BJ (cell line): ENCODE measurements around the gene ANKRD12. TPM values are rescaled to one million over a fixed set of nuclear protein-coding genes. Genes with fewer than 3 reads are reported as not detected.
"Not testable (repeated sequence)": the region's sequence is repeated elsewhere in the genome, so short reads cannot be mapped to it uniquely, and the experiment has no call there.

ENCODE experiments used
- CTCF ChIA-PET: fragments of 350-600 bp; formaldehyde crosslinking; extraction: SDS; loops from one replicate; lab custom pipeline; 2021; ENCODE audit warnings: antibody characterized with exemption, inconsistent platforms; lab: Yijun Ruan, JAX
- POLR2A ChIA-PET: fragments of 300-600 bp; sonication (Branson Sonifier 250); formaldehyde crosslinking; extraction: SDS; loops from one replicate; lab custom pipeline; 2021; ENCODE audit warnings: antibody characterized with exemption; lab: Charles Lee
- DNase-seq: peaks from one replicate; pipeline ENCODE4 v3.0.0-alpha.2; 2011; ENCODE audit warnings: low read depth
- H3K27me3 ChIP-seq: 2 replicates; pipeline ENCODE4 v1.6.0; 2011; ENCODE audit warnings: low read length; ENCODE audit not compliant: control insufficient read depth, insufficient read depth
- H3K36me3 ChIP-seq: 2 replicates; pipeline ENCODE4 v1.5.1; 2011; ENCODE audit warnings: low read length; ENCODE audit not compliant: control insufficient read depth, insufficient read depth
- H3K4me3 ChIP-seq: 2 replicates; pipeline ENCODE4 v1.5.1; 2011; ENCODE audit warnings: low read depth, mild to moderate bottlenecking, control low read depth, low read length
- polyA plus RNA-seq: library from polyadenylated mRNA; depleted of rRNA; stranded (reverse); fragments of >200 nt; gene quantifications from 2 replicates; pipeline ENCODE4 v1.2.3, GENCODE V29; 2011
- TF ChIP-seq, protein P1 (sequence below): IDR thresholded peaks from 2 replicates; pipeline ENCODE4 v1.5.1; 2011; ENCODE audit warnings: low read depth, mild to moderate bottlenecking, control low read depth, inconsistent platforms, low read length, moderate library complexity; ENCODE audit not compliant: insufficient read depth

ANKRD12 gene
- polyA plus RNA-seq, 1 experiment, result 3.0 TPM

DNA sequence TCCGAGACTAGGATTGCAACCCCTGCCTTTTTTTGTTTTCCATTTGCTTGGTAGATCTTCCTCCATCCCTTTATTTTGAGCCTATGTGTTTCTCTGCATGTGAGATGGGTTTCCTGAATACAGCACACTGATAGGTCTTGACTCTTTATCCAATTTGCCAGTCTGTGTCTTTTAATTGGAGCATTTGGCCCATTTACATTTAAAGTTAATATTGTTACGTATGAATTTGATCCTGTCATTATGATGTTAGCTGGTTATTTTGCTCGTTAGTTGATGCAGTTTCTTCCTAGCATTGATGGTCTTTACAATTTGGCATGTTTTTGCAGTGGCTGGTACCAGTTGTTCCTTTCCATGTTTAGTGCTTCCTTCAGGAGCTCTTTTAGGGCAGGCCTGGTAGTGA is 32.9 kb downstream of the ANKRD12 start:
- H3K27me3 ChIP-seq, H3K36me3 ChIP-seq, POLR2A ChIA-PET, H3K4me3 ChIP-seq, CTCF ChIA-PET, DNase-seq: not testable (repeated sequence)

DNA sequence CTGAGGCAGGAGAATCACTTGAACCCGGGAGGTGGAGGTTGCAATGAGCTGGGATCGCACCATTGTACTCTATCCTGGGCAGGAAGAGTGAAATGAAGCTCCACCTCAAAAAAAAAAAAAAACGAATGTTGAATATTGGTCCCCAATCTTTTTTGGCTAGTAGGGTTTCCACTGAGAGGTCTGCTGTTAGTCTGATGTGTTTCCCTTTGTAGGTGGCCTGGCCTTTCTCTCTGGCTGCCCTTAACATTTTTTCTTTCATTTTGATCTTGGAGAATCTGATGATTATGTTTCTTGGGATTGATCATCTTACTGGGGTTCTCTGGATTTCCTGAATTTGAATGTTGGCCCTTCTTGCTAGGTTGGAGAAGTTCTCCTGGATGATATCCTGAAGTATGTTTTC is 35.3 kb downstream of the ANKRD12 start:
- CTCF ChIA-PET, result interaction anchor here (0.7 kb wide), 1 partner anchor 116 kb away, joined by 3 read pairs; no protein-coding TSS in a partner anchor
- DNase-seq, H3K27me3 ChIP-seq, H3K36me3 ChIP-seq, POLR2A ChIA-PET, H3K4me3 ChIP-seq: not testable (repeated sequence)

DNA sequence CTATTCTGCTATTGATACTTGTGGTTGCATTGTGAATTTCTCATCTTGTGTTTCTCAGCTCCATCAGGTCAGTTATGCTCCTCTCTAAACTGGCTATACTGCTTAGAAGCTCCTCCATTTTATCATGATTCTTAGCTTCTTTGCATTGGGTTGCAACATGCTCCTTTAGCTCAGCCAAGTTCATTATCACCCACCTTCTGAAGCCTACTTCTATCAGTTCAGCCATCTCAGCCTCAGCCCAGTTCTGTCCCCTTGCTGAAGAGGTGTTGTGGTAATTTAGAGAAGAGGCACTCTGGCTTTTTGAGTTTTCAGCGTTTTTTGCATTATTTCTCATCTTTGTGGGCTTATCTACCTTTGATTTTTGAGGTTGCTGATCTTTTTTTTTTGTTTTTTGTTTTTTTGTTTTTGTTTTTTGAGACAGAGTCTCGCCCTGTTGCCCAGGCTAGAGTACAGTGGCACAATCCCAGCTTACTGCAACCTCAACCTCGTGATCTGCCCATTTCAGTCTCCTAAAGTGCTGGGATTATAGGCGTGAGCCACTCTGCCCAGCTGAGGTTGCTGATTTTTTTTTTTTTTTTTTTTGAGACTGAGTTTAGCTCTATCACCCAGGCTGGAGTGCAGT is 36.0 kb downstream of the ANKRD12 start:
- Histone ChIP-seq H3K27me3 (no peaks in the 10 kb centered on the region), H3K4me3 (no peak overlapping the region), H3K36me3 (no peaks in the 10 kb centered on the region)
- ChIA-PET POLR2A (no interaction called here), CTCF (interaction anchor here (0.7 kb wide), 2 partner anchors 115 to 965 kb away, joined by 3 read pairs; no protein-coding TSS in a partner anchor)
- no peak for DNase-seq
- TF ChIP-seq, protein P1, sequence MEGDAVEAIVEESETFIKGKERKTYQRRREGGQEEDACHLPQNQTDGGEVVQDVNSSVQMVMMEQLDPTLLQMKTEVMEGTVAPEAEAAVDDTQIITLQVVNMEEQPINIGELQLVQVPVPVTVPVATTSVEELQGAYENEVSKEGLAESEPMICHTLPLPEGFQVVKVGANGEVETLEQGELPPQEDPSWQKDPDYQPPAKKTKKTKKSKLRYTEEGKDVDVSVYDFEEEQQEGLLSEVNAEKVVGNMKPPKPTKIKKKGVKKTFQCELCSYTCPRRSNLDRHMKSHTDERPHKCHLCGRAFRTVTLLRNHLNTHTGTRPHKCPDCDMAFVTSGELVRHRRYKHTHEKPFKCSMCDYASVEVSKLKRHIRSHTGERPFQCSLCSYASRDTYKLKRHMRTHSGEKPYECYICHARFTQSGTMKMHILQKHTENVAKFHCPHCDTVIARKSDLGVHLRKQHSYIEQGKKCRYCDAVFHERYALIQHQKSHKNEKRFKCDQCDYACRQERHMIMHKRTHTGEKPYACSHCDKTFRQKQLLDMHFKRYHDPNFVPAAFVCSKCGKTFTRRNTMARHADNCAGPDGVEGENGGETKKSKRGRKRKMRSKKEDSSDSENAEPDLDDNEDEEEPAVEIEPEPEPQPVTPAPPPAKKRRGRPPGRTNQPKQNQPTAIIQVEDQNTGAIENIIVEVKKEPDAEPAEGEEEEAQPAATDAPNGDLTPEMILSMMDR, result no peak

DNA sequence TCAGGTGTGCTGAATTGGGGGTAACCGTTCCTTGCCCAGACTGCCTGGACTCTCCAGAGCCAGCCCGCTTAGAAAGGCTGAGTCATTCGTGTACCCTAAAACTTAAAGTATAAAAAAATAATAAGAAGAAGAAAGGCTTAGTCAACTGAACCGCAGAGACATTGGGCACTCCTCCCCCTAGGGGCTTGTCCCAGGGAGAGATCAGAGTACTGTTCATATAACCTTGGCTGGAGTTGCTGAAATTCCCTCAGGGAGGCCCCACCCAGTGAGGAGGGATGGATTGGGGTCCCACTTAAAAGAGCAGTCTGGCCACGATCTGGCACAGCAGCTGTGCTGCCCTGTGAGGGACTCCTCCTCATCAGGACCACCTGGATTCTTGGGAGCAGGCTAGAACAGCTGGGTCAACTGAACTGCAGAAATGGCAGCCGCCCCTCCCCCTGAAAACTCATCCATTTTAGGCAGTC is 37.2 kb downstream of the ANKRD12 start:
- Histone ChIP-seq H3K4me3 (no peak overlapping the region), H3K27me3 (no peaks in the 10 kb centered on the region), H3K36me3 (no peaks in the 10 kb centered on the region)
- ChIA-PET CTCF (interaction anchor here (1.4 kb wide), 1 partner anchor 12 kb away, joined by 3 read pairs; no protein-coding TSS in a partner anchor), POLR2A (no interaction called here)
- TF ChIP-seq, protein P1, result no peak
- no peak for DNase-seq

GRCh38 chr18:9174302-9174701 is 37.7 kb downstream of the ANKRD12 start:
- POLR2A ChIA-PET, result no interaction called here
- DNase-seq, result no peak
- TF ChIP-seq, protein P1, result no peak
- no peaks in the 10 kb centered on the region for H3K27me3 ChIP-seq
- CTCF ChIA-PET, result interaction anchor here (1.4 kb wide), 1 partner anchor 13 kb away, joined by 3 read pairs; no protein-coding TSS in a partner anchor
- no peaks in the 10 kb centered on the region for H3K36me3 ChIP-seq
- H3K4me3 ChIP-seq, result no peak overlapping the region

DNA sequence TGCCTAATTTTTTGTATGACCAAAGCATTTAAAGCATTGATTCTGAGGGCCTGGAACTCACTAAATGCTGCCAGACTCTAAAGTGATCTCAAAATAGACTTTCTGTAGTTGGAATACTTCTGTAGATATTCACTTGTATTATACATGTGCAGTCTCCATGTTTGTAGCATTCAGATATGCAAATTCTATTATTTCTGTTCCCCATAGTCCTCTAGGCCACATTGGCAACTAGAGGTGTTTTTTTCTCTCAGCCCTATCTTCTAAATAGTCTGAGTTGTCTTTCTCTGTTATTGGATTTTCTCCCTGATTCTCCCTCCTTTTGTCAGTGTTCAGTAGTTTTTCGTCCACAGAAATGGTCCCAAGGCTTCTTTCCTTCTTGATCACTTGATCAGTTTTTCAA is 38.5 kb downstream of the ANKRD12 start:
- Histone ChIP-seq H3K27me3 (no peaks in the 10 kb centered on the region), H3K36me3 (no peaks in the 10 kb centered on the region), H3K4me3 (no peak overlapping the region)
- no peak for DNase-seq
- TF ChIP-seq, protein P1, result no peak
- ChIA-PET POLR2A (no interaction called here), CTCF (no interaction called here)
